OCI-LY7 (cell line): ENCODE measurements around the gene BCL11A. TPM values are rescaled to one million over a fixed set of nuclear protein-coding genes. Genes with fewer than 3 reads are reported as not detected.

Source experiments
- BruUV-seq: library from RNA; stranded (reverse); fragments of 400-500 nt; replicated peaks from 2 replicates; lab custom pipeline; 2021; lab: Mats Ljungman, UMichigan
- CTCF ChIA-PET: fragments of 300-600 bp; sonication (Branson Sonifier 250); formaldehyde crosslinking; loops from one replicate; lab custom pipeline; 2022; ENCODE audit warnings: antibody characterized with exemption; ENCODE audit not compliant: unreplicated experiment; lab: Charles Lee
- POLR2A ChIA-PET: fragments of 300-600 bp; sonication (Branson Sonifier 250); formaldehyde crosslinking; loops from one replicate; lab custom pipeline; 2022; ENCODE audit warnings: antibody characterized with exemption; lab: Charles Lee
- DNase-seq: peaks from one replicate; pipeline ENCODE4 v3.0.0-alpha.2; 2015; ENCODE audit warnings: low spot score
- H2AFZ ChIP-seq: fragments of 200-600 bp; sonication (generic), shearing (Covaris generic); 2 replicates; pipeline ENCODE4 v1.6.1; 2014; ENCODE audit warnings: mild to moderate bottlenecking, antibody characterized with exemption, low read length, moderate library complexity
- H3K27ac ChIP-seq: fragments of 200-600 bp; sonication (generic); 2 replicates; pipeline ENCODE4 v1.5.1; 2014; ENCODE audit warnings: mixed run types, low read depth, mild to moderate bottlenecking, moderate library complexity, low read length, inconsistent platforms; ENCODE audit not compliant: poor library complexity, severe bottlenecking
- H3K36me3 ChIP-seq: fragments of 200-600 bp; sonication (generic); 2 replicates; pipeline ENCODE4 v1.6.1; 2014; ENCODE audit warnings: mild to moderate bottlenecking, antibody characterized with exemption, low read length, moderate library complexity, mixed read lengths; ENCODE audit not compliant: insufficient read depth
- H3K4me1 ChIP-seq: fragments of 200-600 bp; sonication (generic); 2 replicates; pipeline ENCODE4 v1.5.1; 2014; ENCODE audit warnings: mild to moderate bottlenecking, low read length; ENCODE audit not compliant: insufficient read depth, poor library complexity, severe bottlenecking
- H3K4me2 ChIP-seq: fragments of 200-600 bp; sonication (generic); 2 replicates; pipeline ENCODE4 v1.6.1; 2014; ENCODE audit warnings: mild to moderate bottlenecking, low read length
- H3K4me3 ChIP-seq: fragments of 200-600 bp; sonication (generic); 2 replicates; pipeline ENCODE4 v1.5.1; 2014; ENCODE audit warnings: mild to moderate bottlenecking, low read depth, low read length; ENCODE audit not compliant: poor library complexity, severe bottlenecking
- H3K79me2 ChIP-seq: fragments of 200-600 bp; sonication (generic); 2 replicates; pipeline ENCODE4 v1.6.1; 2016; ENCODE audit warnings: low read depth, mild to moderate bottlenecking, low read length, moderate library complexity, mixed read lengths; ENCODE audit not compliant: insufficient read depth
- H3K9me2 ChIP-seq: fragments of 200-600 bp; sonication (generic); 2 replicates; pipeline ENCODE4 v1.6.1; 2016; ENCODE audit warnings: mild to moderate bottlenecking, low read length, mixed read lengths; ENCODE audit not compliant: insufficient read depth
- H3K9me3 ChIP-seq: fragments of 200-600 bp; sonication (generic); 2 replicates; pipeline ENCODE4 v1.6.1; 2014; ENCODE audit warnings: mild to moderate bottlenecking, mixed run types, low read length, mixed read lengths
- H4K20me1 ChIP-seq: fragments of 200-600 bp; sonication (generic); 2 replicates; pipeline ENCODE4 v1.6.1; 2014; ENCODE audit warnings: mild to moderate bottlenecking, antibody characterized with exemption, low read length, moderate library complexity, mixed read lengths; ENCODE audit not compliant: insufficient read depth
- CTCF ChIP-seq: fragments of 200-600 bp; sonication (generic); conservative IDR thresholded peaks from 2 replicates; pipeline ENCODE4 v1.5.1; 2014; ENCODE audit warnings: mild to moderate bottlenecking, antibody characterized with exemption, low read length, moderate library complexity, mixed read lengths
- EZH2phosphoT487 ChIP-seq: fragments of 200-600 bp; sonication (generic); IDR thresholded peaks from 2 replicates; pipeline ENCODE4 v1.6.1; 2018; ENCODE audit warnings: low read depth, borderline replicate concordance, mild to moderate bottlenecking, mixed run types, antibody characterized with exemption, low read length, moderate library complexity, mixed read lengths
- intact Hi-C: fragments of 100-400 bp; cut with micrococcal nuclease; formaldehyde crosslinking; loops from one replicate; pipeline ENCODE4 v1.10.0; 2022; ENCODE audit not compliant: unreplicated experiment
- total RNA-seq, 2 experiments: library from RNA; depleted of rRNA in 1 of 2; stranded (reverse); fragments of >200 nt in 1 of 2; shearing (Covaris generic) in 1 of 2; gene quantifications; 2 replicates each; pipeline ENCODE4 v1.2.3, GENCODE V29; 2014 to 2022

Gene BCL11A
- total RNA-seq, 2 experiments from 2014 or later = 64.3 to 167 TPM

DNA sequence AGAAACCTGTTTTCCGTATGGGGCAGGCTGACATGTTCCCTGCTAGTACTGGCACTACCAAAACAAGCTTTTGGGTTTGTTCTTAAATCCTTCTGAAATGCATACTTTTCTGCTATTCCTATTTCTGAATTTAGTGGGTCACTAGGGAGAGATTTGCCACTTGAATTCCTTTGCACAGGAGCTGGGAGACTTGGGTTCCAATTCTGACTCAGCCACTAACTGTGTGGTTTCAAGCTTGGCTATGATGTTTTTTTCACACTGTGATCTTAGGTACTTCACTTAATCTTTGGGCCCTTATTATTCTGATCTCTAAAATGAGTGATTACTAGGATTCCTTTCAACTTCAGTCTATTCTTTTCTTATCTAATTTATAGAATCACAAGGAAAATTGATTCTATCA lies 105.5 kb downstream of the BCL11A start:
- H2AFZ ChIP-seq = no peak overlapping the region
- H3K79me2 ChIP-seq = no peaks in the 10 kb centered on the region
- H3K9me3 ChIP-seq = no peaks in the 10 kb centered on the region
- peaks cover 19% of the 10 kb centered on the region for H3K36me3 ChIP-seq
- H3K4me1 ChIP-seq = peaks cover 65% of the 10 kb centered on the region
- ChIA-PET CTCF (interaction anchor here (0.8 to 1.0 kb wide), 2 partner anchors 81 to 103 kb away, joined by 3 to 4 read pairs; no protein-coding TSS in a partner anchor), POLR2A (interaction anchor here (1.0 to 3.6 kb wide), 5 partner anchors 8 to 98 kb away, joined by 3 to 28 read pairs (median 5); no protein-coding TSS in a partner anchor)
- no peaks in the 10 kb centered on the region for H3K9me2 ChIP-seq
- BruUV-seq = TSS peak; percentile 78
- TF ChIP-seq EZH2phosphoT487 (no peak), CTCF (no peak)
- H3K27ac ChIP-seq = peak overlapping the region; percentile 80
- H3K4me2 ChIP-seq = peak overlapping the region; percentile 20
- H4K20me1 ChIP-seq = no peaks in the 10 kb centered on the region
- H3K4me3 ChIP-seq = no peak overlapping the region
- DNase-seq = no peak
- intact Hi-C loops = loop anchor here (1.0 to 2.0 kb wide), 2 partner anchors 37 to 95 kb away; no protein-coding TSS in a partner anchor

DNA sequence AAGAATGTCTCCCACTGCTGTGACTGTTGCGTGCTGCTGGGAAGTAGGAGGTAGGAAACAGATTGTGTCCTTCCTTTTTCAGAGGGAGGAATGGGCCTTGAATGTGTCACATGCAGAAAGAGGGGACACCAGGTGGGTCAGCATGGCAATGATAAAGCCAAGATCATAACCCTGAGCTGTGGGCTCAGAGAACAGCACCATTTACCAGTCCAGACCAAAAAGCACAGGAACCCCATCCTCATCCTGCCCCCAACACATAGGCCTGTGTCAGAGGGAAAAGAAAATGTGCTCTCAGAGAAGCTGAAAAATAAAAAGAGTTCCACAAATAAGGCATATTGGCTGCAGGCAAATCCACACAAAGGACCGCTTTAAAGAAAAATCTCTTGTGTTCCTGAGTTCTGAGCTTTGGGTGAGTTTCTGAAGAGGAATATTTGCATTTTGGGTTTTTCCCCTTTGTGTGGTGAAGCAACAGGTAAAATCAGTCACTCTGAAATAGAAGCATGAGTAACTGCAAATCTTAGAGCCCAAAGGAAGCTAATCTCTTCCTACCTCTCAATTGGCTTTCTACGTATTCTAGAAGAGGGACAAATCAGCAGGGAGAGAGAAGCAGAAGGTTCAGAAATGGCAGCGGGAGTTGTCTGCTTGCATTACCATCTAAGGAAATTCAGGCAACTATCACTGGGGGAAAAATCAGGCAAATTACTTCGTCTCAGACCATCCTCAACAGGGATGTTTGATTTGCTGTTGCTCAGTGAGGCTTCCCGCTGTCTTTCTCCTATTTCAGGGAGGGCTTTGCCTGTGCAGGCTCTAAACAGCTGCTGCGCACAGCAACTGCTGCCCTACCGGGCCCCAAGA lies 106.8 kb downstream of the BCL11A start:
- Histone ChIP-seq H3K79me2 (no peaks in the 10 kb centered on the region), H3K4me1 (peaks cover 73% of the 10 kb centered on the region), H4K20me1 (no peaks in the 10 kb centered on the region), H3K4me2 (peak overlapping the region; percentile 77), H2AFZ (peak overlapping the region; percentile 53; the same call in 1 of the 2 replicates), H3K36me3 (peaks cover 9% of the 10 kb centered on the region; the same call in 1 of the 2 replicates), H3K27ac (peak overlapping the region; percentile 80), H3K4me3 (peak overlapping the region; percentile 36), H3K9me2 (no peaks in the 10 kb centered on the region), H3K9me3 (no peaks in the 10 kb centered on the region)
- intact Hi-C loops = loop anchor here (1.0 to 2.0 kb wide), 2 partner anchors 38 to 93 kb away; no protein-coding TSS in a partner anchor
- TF ChIP-seq CTCF (no peak), EZH2phosphoT487 (no peak)
- CTCF ChIA-PET = interaction anchor here (1.0 kb wide), 1 partner anchor 75 kb away, joined by 4 read pairs; no protein-coding TSS in a partner anchor
- no TSS peak for BruUV-seq
- peak; percentile 72 for DNase-seq
- POLR2A ChIA-PET = interaction anchor here (0.6 to 3.6 kb wide), 23 partner anchors 8 to 557 kb away, joined by 3 to 28 read pairs (median 5); no protein-coding TSS in a partner anchor
